Rectal smooth muscle tissue (tissue), 1 donor: ENCODE measurements around the gene SOAT1.
"Not testable (repeated sequence)": the region's sequence is repeated elsewhere in the genome, so short reads cannot be mapped to it uniquely, and the experiment has no call there.

Experiments
- H3K27ac ChIP-seq: one replicate; pipeline ENCODE4 v1.7.0; 2013; ENCODE audit warnings: low read depth, low read length, inconsistent platforms
- H3K27me3 ChIP-seq: one replicate; pipeline ENCODE4 v1.7.0; 2013; ENCODE audit warnings: low read length; ENCODE audit not compliant: control insufficient read depth, insufficient read depth
- H3K36me3 ChIP-seq: one replicate; pipeline ENCODE4 v1.7.0; 2013; ENCODE audit warnings: low read length; ENCODE audit not compliant: control insufficient read depth, insufficient read depth
- H3K4me1 ChIP-seq: one replicate; pipeline ENCODE4 v1.7.0; 2013; ENCODE audit warnings: low read length; ENCODE audit not compliant: control insufficient read depth, insufficient read depth
- H3K4me3 ChIP-seq: one replicate; pipeline ENCODE4 v1.7.0; 2013; ENCODE audit warnings: low read length
- H3K9ac ChIP-seq: one replicate; pipeline ENCODE4 v1.7.0; 2013; ENCODE audit warnings: low read length

SOAT1 gene

GRCh38 chr1:179337288-179337687, 43.7 kb downstream of the SOAT1 start:
- Histone ChIP-seq H3K4me1 (no peaks in the 10 kb centered on the region), H3K4me3 (no peak overlapping the region), H3K27ac (no peak overlapping the region), H3K27me3 (no peaks in the 10 kb centered on the region), H3K9ac (no peak overlapping the region), H3K36me3 (peaks cover 3% of the 10 kb centered on the region)

- Histone ChIP-seq H3K27me3 (no peaks in the 10 kb centered on the region), H3K4me1 (no peaks in the 10 kb centered on the region), H3K4me3 (no peak overlapping the region), H3K9ac (no peak overlapping the region), H3K27ac (no peak overlapping the region), H3K36me3 (peaks cover 6% of the 10 kb centered on the region)
These were observed 44.5 kb downstream of the SOAT1 start for GRCh38 chr1:179337942-179338560.

- H3K36me3 ChIP-seq, result peaks cover 7% of the 10 kb centered on the region
These were observed 47.3 kb downstream of the SOAT1 start for GRCh38 chr1:179340918-179341317.

GRCh38 chr1:179341943-179342547, 48.4 kb downstream of the SOAT1 start:
- H3K36me3 ChIP-seq, result peaks cover 7% of the 10 kb centered on the region
- H3K4me1 ChIP-seq, result no peaks in the 10 kb centered on the region
- H3K9ac ChIP-seq, result no peak overlapping the region
- no peak overlapping the region for H3K4me3 ChIP-seq
- no peaks in the 10 kb centered on the region for H3K27me3 ChIP-seq
- H3K27ac ChIP-seq, result no peak overlapping the region

More at GRCh38 chr1:179340918-179341317, 47.3 kb downstream of the SOAT1 start:
- Histone ChIP-seq H3K9ac (no peak overlapping the region), H3K27ac (no peak overlapping the region), H3K4me1 (no peaks in the 10 kb centered on the region), H3K27me3 (no peaks in the 10 kb centered on the region), H3K4me3 (no peak overlapping the region)

GRCh38 chr1:179342740-179343404, 49.3 kb downstream of the SOAT1 start:
- H3K27ac ChIP-seq, result no peak overlapping the region
- no peak overlapping the region for H3K9ac ChIP-seq
- no peaks in the 10 kb centered on the region for H3K27me3 ChIP-seq
- H3K4me1 ChIP-seq, result no peaks in the 10 kb centered on the region
- H3K36me3 ChIP-seq, result peaks cover 7% of the 10 kb centered on the region
- no peak overlapping the region for H3K4me3 ChIP-seq

GRCh38 chr1:179351281-179351680, 57.7 kb downstream of the SOAT1 start:
- H3K27me3 ChIP-seq, result no peaks in the 10 kb centered on the region
- H3K4me3 ChIP-seq, result no peak overlapping the region
- H3K36me3 ChIP-seq, result peaks cover 6% of the 10 kb centered on the region
- H3K27ac ChIP-seq, result no peak overlapping the region
- no peaks in the 10 kb centered on the region for H3K4me1 ChIP-seq
- H3K9ac ChIP-seq, result no peak overlapping the region

- H3K4me3 ChIP-seq, result no peak overlapping the region
- H3K27ac ChIP-seq, result no peak overlapping the region
- H3K36me3 ChIP-seq, result peaks cover 6% of the 10 kb centered on the region
- H3K27me3 ChIP-seq, result no peaks in the 10 kb centered on the region
- no peaks in the 10 kb centered on the region for H3K4me1 ChIP-seq
- H3K9ac ChIP-seq, result no peak overlapping the region
These were observed 58.6 kb downstream of the SOAT1 start for GRCh38 chr1:179352236-179352635.

GRCh38 chr1:179353546-179353945, 59.9 kb downstream of the SOAT1 start:
- H3K4me3 ChIP-seq, result no peak overlapping the region
- H3K36me3 ChIP-seq, result peaks cover 6% of the 10 kb centered on the region
- H3K27ac ChIP-seq, result no peak overlapping the region

GRCh38 chr1:179361631-179362030, 68.0 kb downstream of the SOAT1 start:
- not testable (repeated sequence) for H3K36me3 ChIP-seq, H3K27ac ChIP-seq, H3K27me3 ChIP-seq, H3K4me3 ChIP-seq, H3K9ac ChIP-seq, H3K4me1 ChIP-seq

More at GRCh38 chr1:179353546-179353945, 59.9 kb downstream of the SOAT1 start:
- Histone ChIP-seq H3K9ac (no peak overlapping the region), H3K4me1 (no peaks in the 10 kb centered on the region), H3K27me3 (no peaks in the 10 kb centered on the region)

GRCh38 chr1:179365342-179366092, 71.9 kb downstream of the SOAT1 start, which contains the start of gene AXDND1:
Gene AXDND1 (plus strand): TSS chr1:179365971. CDS start chr1:179366510, 539 bp downstream.
- Histone ChIP-seq H3K27me3 (no peaks in the 10 kb centered on the region), H3K4me1 (peaks cover 5% of the 10 kb centered on the region), H3K9ac (peak within 1 kb of the TSS; percentile 95), H3K36me3 (no peaks in the 10 kb centered on the region), H3K4me3 (peak within 1 kb of the TSS; percentile 96), H3K27ac (peak within 1 kb of the TSS; percentile 92)

- Histone ChIP-seq H3K36me3 (no peaks in the 10 kb centered on the region), H3K4me1 (peaks cover 5% of the 10 kb centered on the region), H3K9ac (peak overlapping the region; percentile 73), H3K4me3 (peak overlapping the region; percentile 96), H3K27me3 (no peaks in the 10 kb centered on the region), H3K27ac (peak overlapping the region; percentile 92)
These were observed 72.7 kb downstream of the SOAT1 start for GRCh38 chr1:179366093-179366800.
